Keratinocyte (primary cell): ENCODE results near the gene SF3A2.

Experiments
- CTCF ChIP-seq, 3 experiments: IDR thresholded peaks in 1 of 3; conservative IDR thresholded peaks in 1 of 3; optimal IDR thresholded peaks in 1 of 3; 2 replicates in 2 of 3; 3 replicates in 1 of 3; pipeline versions ENCODE3 to v1.5.1; 2011; ENCODE audit warnings: low read length in 3 of 3, mild to moderate bottlenecking in 3 of 3, moderate library complexity in 2 of 3, control low read depth in 1 of 3, inconsistent platforms in 1 of 3; ENCODE audit not compliant: insufficient read depth in 2 of 3; ENCODE audit errors: extremely low read depth in 1 of 3
- EZH2 ChIP-seq: IDR thresholded peaks from one replicate; pipeline ENCODE4 v1.6.1; 2012; ENCODE audit warnings: inconsistent platforms, mild to moderate bottlenecking, low read length, moderate library complexity

DNA sequence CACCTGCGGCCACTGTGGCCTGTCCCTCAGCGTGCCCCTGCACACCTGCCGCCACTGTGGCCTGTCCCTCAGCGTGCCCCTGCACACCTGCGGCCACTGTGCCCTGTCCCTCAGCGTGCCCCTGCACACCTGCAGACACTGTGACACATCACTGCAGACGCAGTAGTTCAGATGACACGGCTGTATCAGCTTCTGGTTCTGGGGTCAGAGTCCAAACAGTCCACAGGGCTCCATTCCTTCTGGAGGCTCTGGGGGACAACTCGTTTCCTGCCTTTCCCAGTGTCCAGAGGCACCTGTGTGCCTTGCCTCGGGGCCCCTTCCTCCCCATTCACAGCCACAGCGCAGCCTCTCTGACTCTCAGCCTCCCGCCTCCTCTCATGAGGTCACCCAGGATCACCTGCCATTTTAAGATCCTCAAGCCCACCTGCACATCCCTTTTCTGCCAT is 5.5 kb downstream of the SF3A2 start:
- TF ChIP-seq CTCF (optimal IDR thresholded peaks at IDR 0.05 in 1 of 3, IDR thresholded peaks at IDR 0.05 in 1 of 3, conservative IDR thresholded peaks at IDR 0.05 in 1 of 3; ENCODE audit: extremely low read depth in 1 of 3, insufficient read depth in 2 of 3, low read length in 3 of 3) (no peak), EZH2 (no peak)
